ENCODE results near the gene SEPTIN1. TPM values are rescaled to one million over a fixed set of nuclear protein-coding genes. Genes with fewer than 3 reads are reported as not detected.

SEPTIN1 gene
- 0.25 TPM in 1 of 2 replicates, not detected in the other for total RNA-seq

GRCh38 chr16:30382111-30382881 is at the start of gene SEPTIN1:
TSS of gene SEPTIN1 (minus strand) at chr16:30382561. CDS start at chr16:30382542, 19 bp downstream.

GRCh38 chr16:30429678-30430427 is 47.5 kb upstream of the SEPTIN1 start, which contains the start of gene DCTPP1:
TSS of gene DCTPP1 (minus strand) at chr16:30430030. CDS start at chr16:30429980, 50 bp downstream.

GRCh38 chr16:30407102-30407803 is 24.9 kb upstream of the SEPTIN1 start, which contains the start of gene ZNF771:
TSS of gene ZNF771 (plus strand) at chr16:30407606. CDS start at chr16:30408054, 448 bp downstream.

GRCh38 chr16:30395155-30395991 is 13.0 kb upstream of the SEPTIN1 start, which contains the start of gene ZNF48:
TSS of gene ZNF48 (plus strand) at chr16:30395420. CDS start at chr16:30395795, 375 bp downstream.

GRCh38 chr16:30374538-30374937 is 7.8 kb downstream of the SEPTIN1 start, which contains the start of gene MYL11:
TSS of gene MYL11 (plus strand) at chr16:30374802. CDS start at chr16:30374858, 56 bp downstream.

GRCh38 chr16:30370456-30371247 is 11.7 kb downstream of the SEPTIN1 start, which contains the start of gene TBC1D10B:
TSS of gene TBC1D10B (minus strand) at chr16:30370494. CDS start at chr16:30370183, 311 bp downstream.

GRCh38 chr16:30355144-30355953 is 27.0 kb downstream of the SEPTIN1 start, which contains the start of gene CD2BP2:
TSS of gene CD2BP2 (minus strand) at chr16:30355308. CDS start at chr16:30354681, 627 bp downstream.

Other genes with a start within 250 kb of the SEPTIN1 start
- 2.7 and 2.9 TPM in 2 replicates for gene CORO1A, start 199.0 kb downstream of the SEPTIN1 start, total RNA-seq
- gene BOLA2B, start 188.9 kb downstream of the SEPTIN1 start, total RNA-seq = 67.1 and 198 TPM in 2 replicates
- gene SLX1A, start 188.7 kb downstream of the SEPTIN1 start, total RNA-seq = 19.5 and 27.0 TPM in 2 replicates
- gene SULT1A3, start 183.3 kb downstream of the SEPTIN1 start, total RNA-seq = 3.4 and 4.5 TPM in 2 replicates
- gene NPIPB13, start 134.1 kb downstream of the SEPTIN1 start, total RNA-seq = 0.33 and 0.75 TPM in 2 replicates
- gene CD2BP2, start 27.3 kb downstream of the SEPTIN1 start, total RNA-seq = 37.9 and 41.6 TPM in 2 replicates
- gene TBC1D10B, start 12.1 kb downstream of the SEPTIN1 start, total RNA-seq = 34.7 and 40.4 TPM in 2 replicates
- 0.75 TPM in 1 of 2 replicates, not detected in the other for gene MYL11, start 7.8 kb downstream of the SEPTIN1 start, total RNA-seq
- gene ZNF48, start 12.9 kb upstream of the SEPTIN1 start, total RNA-seq = 6.0 and 8.2 TPM in 2 replicates
- 14.2 and 17.1 TPM in 2 replicates for gene ZNF771, start 25.0 kb upstream of the SEPTIN1 start, total RNA-seq
- gene DCTPP1, start 47.5 kb upstream of the SEPTIN1 start, total RNA-seq = 12.9 and 25.0 TPM in 2 replicates
- 16.5 and 26.6 TPM in 2 replicates for gene SEPHS2, start 63.3 kb upstream of the SEPTIN1 start, total RNA-seq
- gene ITGAL, start 90.2 kb upstream of the SEPTIN1 start, total RNA-seq = not detected in 2 replicates
- gene ZNF768, start 144.0 kb upstream of the SEPTIN1 start, total RNA-seq = 20.3 and 21.6 TPM in 2 replicates
- 6.5 and 10.6 TPM in 2 replicates for gene ZNF747, start 152.3 kb upstream of the SEPTIN1 start, total RNA-seq
- 5.4 and 5.6 TPM in 2 replicates for gene ZNF764, start 175.8 kb upstream of the SEPTIN1 start, total RNA-seq
- gene ZNF688, start 189.2 kb upstream of the SEPTIN1 start, total RNA-seq = 8.9 and 10.3 TPM in 2 replicates
- 7.5 and 12.1 TPM in 2 replicates for gene ZNF785, start 203.1 kb upstream of the SEPTIN1 start, total RNA-seq
- gene ZNF689, start 227.8 kb upstream of the SEPTIN1 start, total RNA-seq = 4.1 and 4.4 TPM in 2 replicates

Measured in uterine smooth muscle cell (primary cell).